H1 (cell line): ENCODE data around the gene FAS. TPM values are rescaled to one million over a fixed set of nuclear protein-coding genes. Genes with fewer than 3 reads are reported as not detected.

ENCODE experiments used
- CTCF ChIA-PET: fragments of 300-600 bp; sonication (Branson Sonifier 250); formaldehyde crosslinking; loops from one replicate; lab custom pipeline; 2021; ENCODE audit not compliant: partially characterized antibody; lab: Charles Lee
- POLR2A ChIA-PET: fragments of 300-600 bp; sonication (Branson Sonifier 250); formaldehyde crosslinking; loops from one replicate; lab custom pipeline; 2021; ENCODE audit warnings: inconsistent platforms; ENCODE audit not compliant: partially characterized antibody; lab: Charles Lee
- DNase-seq, 2 experiments: peaks; one replicate each; pipeline versions ENCODE4 v3.0.0 to v3.0.0-alpha.2; 2010 to 2022; ENCODE audit warnings: low spot score in 2 of 2, low read depth in 1 of 2, mixed read lengths in 1 of 2
- FAIRE-seq: peaks from 2 replicates; lab custom pipeline; 2011; peaks lifted over from hg19 to GRCh38; lab: Jason Lieb, UNC
- H2AFZ ChIP-seq: 2 replicates; pipeline ENCODE4 v1.8.1; 2012; ENCODE audit warnings: low read length, inconsistent platforms
- H2AK5ac ChIP-seq: 2 replicates; pipeline ENCODE4 v1.6.1; 2013; ENCODE audit warnings: low read depth, low read length
- H2BK120ac ChIP-seq: replicated peaks from 2 replicates; pipeline ENCODE3; 2013; ENCODE audit warnings: low read depth, low read length, inconsistent platforms
- H2BK12ac ChIP-seq: 2 replicates; pipeline ENCODE4 v1.6.1; 2013; ENCODE audit warnings: low read depth, low read length
- H2BK15ac ChIP-seq: 2 replicates; pipeline ENCODE4 v1.6.1; 2013; ENCODE audit warnings: low read length
- H2BK20ac ChIP-seq: 2 replicates; pipeline ENCODE4 v1.6.1; 2013; ENCODE audit warnings: low read length
- H2BK5ac ChIP-seq: 2 replicates; pipeline ENCODE4 v1.6.1; 2013; ENCODE audit warnings: low read depth, low read length
- H3K14ac ChIP-seq: 2 replicates; pipeline ENCODE4 v1.6.1; 2013; ENCODE audit warnings: inconsistent platforms; ENCODE audit not compliant: insufficient read length
- H3K18ac ChIP-seq: 2 replicates; pipeline ENCODE4 v1.6.1; 2013; ENCODE audit warnings: low read length; ENCODE audit errors: extremely low read depth
- H3K23ac ChIP-seq: 2 replicates; pipeline ENCODE4 v1.6.1; 2013; ENCODE audit warnings: inconsistent platforms; ENCODE audit not compliant: insufficient read length
- H3K23me2 ChIP-seq: 2 replicates; pipeline ENCODE4 v1.6.1; 2013; ENCODE audit warnings: low read depth, low read length
- H3K27ac ChIP-seq: 2 replicates; pipeline ENCODE4 v1.6.1; 2011; ENCODE audit warnings: low read depth, low read length, inconsistent platforms
- H3K27me3 ChIP-seq, 4 experiments: replicated peaks in 1 of 4; 1 replicate in 1 of 4; 2 replicates in 3 of 4; pipeline versions ENCODE4 v1.6.1 to v1.8.1; 2011 to 2013; ENCODE audit warnings: low read length in 3 of 4, mild to moderate bottlenecking in 3 of 4, inconsistent platforms in 2 of 4, mixed read lengths in 2 of 4, moderate library complexity in 1 of 4; ENCODE audit not compliant: control insufficient read depth in 3 of 4, insufficient read depth in 3 of 4; ENCODE audit errors: extremely low read depth in 1 of 4
- H3K36me3 ChIP-seq, 4 experiments: 2 replicates each; pipeline versions ENCODE4 v1.6.1 to v1.8.1; 2011 to 2013; ENCODE audit warnings: mild to moderate bottlenecking in 4 of 4, low read length in 3 of 4, moderate library complexity in 2 of 4, control low read depth in 1 of 4, inconsistent platforms in 1 of 4; ENCODE audit not compliant: insufficient read depth in 4 of 4, control insufficient read depth in 2 of 4
- H3K4ac ChIP-seq: replicated peaks from 2 replicates; pipeline ENCODE3; 2013; ENCODE audit warnings: low read length, low read depth, mixed read lengths, inconsistent platforms; ENCODE audit not compliant: insufficient read length
- H3K4me1 ChIP-seq, 4 experiments: replicated peaks in 1 of 4; 1 replicate in 1 of 4; 2 replicates in 3 of 4; pipeline versions ENCODE4 v1.6.1 to v1.8.1; 2011 to 2013; ENCODE audit warnings: low read length in 3 of 4, inconsistent platforms in 2 of 4, mixed read lengths in 1 of 4; ENCODE audit not compliant: insufficient read depth in 4 of 4, control insufficient read depth in 3 of 4
- H3K4me2 ChIP-seq, 2 experiments: 2 replicates each; pipeline versions ENCODE4 v1.6.1 to v1.8.1; 2011 to 2013; ENCODE audit warnings: low read depth in 2 of 2, low read length in 2 of 2, control low read depth in 1 of 2, inconsistent platforms in 1 of 2, mild to moderate bottlenecking in 1 of 2; ENCODE audit not compliant: insufficient read depth in 1 of 2
- H3K4me3 ChIP-seq, 4 experiments: fragments of 200-600, 300-600 bp in 1 of 4; sonication (generic), shearing (Covaris generic), sonication (Bioruptor Twin) in 1 of 4; 2 replicates each; pipeline versions ENCODE4 v1.5.1 to v1.8.1; 2011 to 2016; ENCODE audit warnings: low read length in 4 of 4, low read depth in 3 of 4, control low read depth in 2 of 4, inconsistent platforms in 2 of 4, mild to moderate bottlenecking in 2 of 4, mixed read lengths in 1 of 4, moderate library complexity in 1 of 4; ENCODE audit not compliant: insufficient read depth in 2 of 4; ENCODE audit errors: extremely low read depth in 1 of 4
- H3K56ac ChIP-seq: replicated peaks from 2 replicates; pipeline ENCODE3; 2013; ENCODE audit warnings: low read depth, mild to moderate bottlenecking, mixed read lengths, low read length, inconsistent platforms; ENCODE audit not compliant: insufficient read length
- H3K79me1 ChIP-seq: 2 replicates; pipeline ENCODE4 v1.6.1; 2013; ENCODE audit warnings: low read depth, low read length, control low read depth
- H3K79me2 ChIP-seq, 2 experiments: 2 replicates each; pipeline versions ENCODE4 v1.6.1 to v1.8.1; 2012 to 2013; ENCODE audit warnings: low read length in 2 of 2, mild to moderate bottlenecking in 2 of 2, inconsistent platforms in 1 of 2; ENCODE audit not compliant: insufficient read depth in 2 of 2, control insufficient read depth in 1 of 2
- H3K9ac ChIP-seq, 4 experiments: replicated peaks in 1 of 4; 1 replicate in 1 of 4; 2 replicates in 3 of 4; pipeline versions ENCODE4 v1.6.1 to v1.8.1; 2011 to 2013; ENCODE audit warnings: low read depth in 3 of 4, low read length in 3 of 4, control low read depth in 2 of 4, mild to moderate bottlenecking in 2 of 4, moderate library complexity in 2 of 4, inconsistent platforms in 1 of 4; ENCODE audit errors: extremely low read depth in 1 of 4
- H3K9me3 ChIP-seq, 2 experiments: 2 replicates each; pipeline versions ENCODE4 v1.6.1 to v1.8.1; 2012 to 2013; ENCODE audit warnings: mild to moderate bottlenecking in 2 of 2, moderate library complexity in 2 of 2, control low read depth in 1 of 2, inconsistent platforms in 1 of 2, low read depth in 1 of 2, low read length in 1 of 2, mixed read lengths in 1 of 2; ENCODE audit not compliant: insufficient read depth in 2 of 2
- H4K20me1 ChIP-seq, 2 experiments: replicated peaks in 1 of 2; 2 replicates each; pipeline versions ENCODE3 to v1.8.1; 2011 to 2013; ENCODE audit warnings: inconsistent platforms in 2 of 2, low read length in 2 of 2, mild to moderate bottlenecking in 1 of 2; ENCODE audit not compliant: insufficient read depth in 2 of 2, control insufficient read depth in 1 of 2
- H4K5ac ChIP-seq: 2 replicates; pipeline ENCODE4 v1.6.1; 2013; ENCODE audit warnings: low read length, low read depth, mixed read lengths, inconsistent platforms; ENCODE audit not compliant: insufficient read length
- H4K8ac ChIP-seq: 2 replicates; pipeline ENCODE4 v1.8.0; 2013; ENCODE audit warnings: mild to moderate bottlenecking, moderate library complexity, low read length, inconsistent platforms; ENCODE audit not compliant: insufficient read depth; ENCODE audit errors: extremely low read depth
- H4K91ac ChIP-seq: replicated peaks from 2 replicates; pipeline ENCODE3; 2013; ENCODE audit warnings: low read length, mixed read lengths, inconsistent platforms; ENCODE audit not compliant: insufficient read length
- BCL11A ChIP-seq, 2 experiments: IDR thresholded peaks; one replicate each; pipeline ENCODE4 v1.6.1; 2011; ENCODE audit warnings: low read depth in 2 of 2, low read length in 2 of 2, mild to moderate bottlenecking in 2 of 2
- BRCA1 ChIP-seq: IDR thresholded peaks from 2 replicates; pipeline ENCODE4 v1.6.1; 2012; ENCODE audit warnings: low read depth, low read length, improper control_type of control experiment
- FOSL1 ChIP-seq: IDR thresholded peaks from 2 replicates; pipeline ENCODE4 v1.6.1; 2011; ENCODE audit warnings: mild to moderate bottlenecking, low read depth, low read length, moderate library complexity; ENCODE audit not compliant: insufficient read depth
- GTF2F1 ChIP-seq: IDR thresholded peaks from 2 replicates; pipeline ENCODE4 v1.6.1; 2012; ENCODE audit warnings: low read depth, low read length, improper control_type of control experiment, borderline replicate concordance
- HDAC2 ChIP-seq, 2 experiments: fragments of 300-600 bp in 1 of 2; sonication (generic) in 1 of 2; IDR thresholded peaks; 2 replicates each; pipeline ENCODE4 v1.6.1; 2011 to 2012; ENCODE audit warnings: low read depth in 2 of 2, low read length in 2 of 2, mild to moderate bottlenecking in 2 of 2, moderate library complexity in 2 of 2, borderline replicate concordance in 1 of 2, inconsistent platforms in 1 of 2
- JUN ChIP-seq: IDR thresholded peaks from 2 replicates; pipeline ENCODE4 v1.6.1; 2011; ENCODE audit warnings: low read depth, mild to moderate bottlenecking, improper control_type of control experiment, low read length
- KDM5A ChIP-seq: fragments of 200-600 bp; IDR thresholded peaks from 2 replicates; pipeline ENCODE4 v1.7.1; 2012; ENCODE audit warnings: mild to moderate bottlenecking, low read length, inconsistent platforms, mixed read lengths
- MAFK ChIP-seq: IDR thresholded peaks from 2 replicates; pipeline ENCODE4 v1.6.1; 2012; ENCODE audit warnings: low read depth, mild to moderate bottlenecking, improper control_type of control experiment, low read length
- POU5F1 ChIP-seq: IDR thresholded peaks from 2 replicates; pipeline ENCODE4 v1.6.1; 2011; ENCODE audit warnings: low read depth, mild to moderate bottlenecking, low read length, moderate library complexity
- SP2 ChIP-seq: IDR thresholded peaks from 2 replicates; pipeline ENCODE4 v1.6.1; 2012; ENCODE audit warnings: mild to moderate bottlenecking, low read length, inconsistent platforms
- TEAD4 ChIP-seq: IDR thresholded peaks from 2 replicates; pipeline ENCODE4 v1.6.1; 2012; ENCODE audit warnings: low read depth, low read length, inconsistent platforms, mixed read lengths
- YY1 ChIP-seq: IDR thresholded peaks from 2 replicates; pipeline ENCODE4 v1.6.1; 2011; ENCODE audit warnings: low read depth, mild to moderate bottlenecking, low read length
- WGBS, 2 experiments: shearing (Covaris generic) in 1 of 2; methylation state at CpG; one replicate each; pipeline versions ENCODE4 v1.1.6 to v1.1.7; 2013 to 2015; ENCODE audit warnings: low lambda C conversion rate in 2 of 2, mixed read lengths in 2 of 2, inconsistent platforms in 1 of 2, low coverage in 1 of 2, missing lambda C conversion rate in 1 of 2; ENCODE audit not compliant: insufficient replicate concordance in 2 of 2, insufficient coverage in 1 of 2, insufficient read length in 1 of 2; ENCODE audit errors: extremely low coverage in 1 of 2, missing lambda C conversion rate in 1 of 2; 5-methylcytosine and 5-hydroxymethylcytosine counted together
- polyA plus RNA-seq, 7 experiments: library from polyadenylated mRNA; depleted of rRNA in 3 of 7; stranded (reverse) in 5 of 7; unstranded in 2 of 7; fragments of >200 nt in 5 of 7; fragments of 200-250 nt in 2 of 7; gene quantifications; 1 replicate in 5 of 7; 2 replicates in 1 of 7; 4 replicates in 1 of 7; pipeline versions ENCODE4 v1.2.1 to v1.2.3, GENCODE V29; 2011 to 2013; ENCODE audit warnings: missing spikeins in 2 of 7, mixed read lengths in 2 of 7
- total RNA-seq: library from RNA; stranded (reverse); fragmentation: NEBNext Ultra II Directional; extraction: Animal tissue kit (Norgen Biotek cat#: 25700); gene quantifications from 2 replicates; pipeline ENCODE4 v1.2.1, GENCODE V29; 2021
- TF ChIP-seq, protein P1 (sequence below): IDR thresholded peaks from 2 replicates; pipeline ENCODE4 v1.6.1; 2012; ENCODE audit warnings: low read length, inconsistent platforms

Gene FAS
- total and polyA plus RNA-seq, 2 of the 8 experiments (the other 6 are each of a cell fraction or from before 2014, with no cell fraction given) = 4.0 to 6.7 TPM

DNA sequence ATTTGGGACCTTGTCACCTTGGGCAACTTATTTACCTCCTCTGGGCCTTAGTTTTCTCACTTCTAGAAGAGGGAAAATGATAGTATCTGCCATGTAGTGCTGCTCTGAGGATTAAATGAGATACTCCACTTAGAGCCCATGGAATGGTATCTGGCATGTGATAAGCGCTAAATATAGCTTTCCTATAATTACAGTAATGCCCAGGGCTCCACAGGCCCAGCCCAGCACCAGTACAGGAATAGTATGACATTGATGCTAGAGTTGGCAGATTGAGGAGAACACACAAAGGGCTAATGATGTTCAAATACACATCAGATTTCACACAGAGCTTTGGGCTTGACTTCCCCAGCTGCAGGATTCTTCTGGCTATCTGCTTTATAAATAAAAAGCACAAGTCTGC is 34.9 kb downstream of the FAS start:
- no peaks in the 10 kb centered on the region for H3K23me2 ChIP-seq
- no peak overlapping the region for H3K14ac ChIP-seq
- H4K8ac ChIP-seq = no peak overlapping the region
- peaks cover 0 to 2% (median 0%) of the 10 kb centered on the region in 4 experiments; a peak in 1 of 7 replicates for H3K4me1 ChIP-seq
- no peak overlapping the region for H4K91ac ChIP-seq
- H3K56ac ChIP-seq = no peak overlapping the region
- WGBS, 2 experiments = 76% methylated on average over 1 of the region's 1 CpG; no CpG with 5 or more reads in 1 of the 2 experiments
- no peak overlapping the region for H2AFZ ChIP-seq
- no peak overlapping the region for H2BK5ac ChIP-seq
- H3K18ac ChIP-seq = no peak overlapping the region
- no peaks in the 10 kb centered on the region for H3K79me1 ChIP-seq
- H2BK12ac ChIP-seq = no peak overlapping the region
- no peaks in the 10 kb centered on the region; a peak in 1 of 8 replicates for H3K36me3 ChIP-seq
- no peak overlapping the region for H3K9ac ChIP-seq
- ChIA-PET POLR2A (no interaction called here), CTCF (interaction anchor here (1.0 to 4.6 kb wide), 7 partner anchors 10 to 193 kb away, joined by 3 to 31 read pairs (median 5); no protein-coding TSS in a partner anchor)
- no peak overlapping the region for H3K23ac ChIP-seq
- H3K4me3 ChIP-seq = no peak overlapping the region
- no peak overlapping the region for H2BK15ac ChIP-seq
- no peaks in the 10 kb centered on the region for H3K27me3 ChIP-seq
- H3K4ac ChIP-seq = no peak overlapping the region
- FAIRE-seq (no peak), DNase-seq (no peak)
- H4K5ac ChIP-seq = no peak overlapping the region
- no peaks in the 10 kb centered on the region for H3K79me2 ChIP-seq
- no peaks in the 10 kb centered on the region for H3K9me3 ChIP-seq
- H2AK5ac ChIP-seq = no peak overlapping the region
- no peaks in the 10 kb centered on the region for H4K20me1 ChIP-seq
- no peak overlapping the region for H2BK20ac ChIP-seq
- no peak overlapping the region for H3K4me2 ChIP-seq
- no peak overlapping the region for H2BK120ac ChIP-seq
- H3K27ac ChIP-seq = no peak overlapping the region
- TF ChIP-seq BRCA1 (no peak), JUN (no peak), MAFK (no peak), TEAD4 (no peak), BCL11A (IDR thresholded peaks at IDR 0.05; ENCODE audit: low read depth in 2 of 2, low read length in 2 of 2) (no peak), POU5F1 (no peak), YY1 (no peak), SP2 (no peak), KDM5A (no peak), FOSL1 (no peak), GTF2F1 (no peak), HDAC2 (IDR thresholded peaks at IDR 0.05; ENCODE audit: borderline replicate concordance in 1 of 2, low read depth in 2 of 2, low read length in 2 of 2) (no peak)
- TF ChIP-seq, protein P1, sequence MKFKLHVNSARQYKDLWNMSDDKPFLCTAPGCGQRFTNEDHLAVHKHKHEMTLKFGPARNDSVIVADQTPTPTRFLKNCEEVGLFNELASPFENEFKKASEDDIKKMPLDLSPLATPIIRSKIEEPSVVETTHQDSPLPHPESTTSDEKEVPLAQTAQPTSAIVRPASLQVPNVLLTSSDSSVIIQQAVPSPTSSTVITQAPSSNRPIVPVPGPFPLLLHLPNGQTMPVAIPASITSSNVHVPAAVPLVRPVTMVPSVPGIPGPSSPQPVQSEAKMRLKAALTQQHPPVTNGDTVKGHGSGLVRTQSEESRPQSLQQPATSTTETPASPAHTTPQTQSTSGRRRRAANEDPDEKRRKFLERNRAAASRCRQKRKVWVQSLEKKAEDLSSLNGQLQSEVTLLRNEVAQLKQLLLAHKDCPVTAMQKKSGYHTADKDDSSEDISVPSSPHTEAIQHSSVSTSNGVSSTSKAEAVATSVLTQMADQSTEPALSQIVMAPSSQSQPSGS = no peak
